SK-N-SH (cell line): ENCODE results near the gene KIF3B. TPM values are rescaled to one million over a fixed set of nuclear protein-coding genes. Genes with fewer than 3 reads are reported as not detected.
"Not testable (repeated sequence)": the region's sequence is repeated elsewhere in the genome, so short reads cannot be mapped to it uniquely, and the experiment has no call there.

Source experiments
- CTCF ChIA-PET: fragments of 300-600, 350-600 bp; formaldehyde crosslinking; extraction: SDS; loops from one replicate; lab custom pipeline; 2021; lab: Yijun Ruan, JAX
- POLR2A ChIA-PET: fragments of 350-600 bp; sonication (Branson Sonifier 250); formaldehyde crosslinking; extraction: SDS; loops from one replicate; lab custom pipeline; 2020; ENCODE audit warnings: antibody characterized with exemption, inconsistent platforms; lab: Yijun Ruan, JAX
- DNase-seq: peaks from one replicate; pipeline ENCODE4 v3.0.0; 2012
- H2AFZ ChIP-seq: fragments of 200-600 bp; sonication (generic); 2 replicates; pipeline ENCODE4 v1.8.1; 2016; ENCODE audit warnings: antibody characterized with exemption, mild to moderate bottlenecking, low read depth
- H3F3A ChIP-seq: fragments of 200-600 bp; sonication (generic); replicated peaks from 2 replicates; pipeline ENCODE3; 2016; ENCODE audit warnings: antibody characterized with exemption, mild to moderate bottlenecking; ENCODE audit not compliant: insufficient read depth
- H3K27ac ChIP-seq, 2 experiments: fragments of 200-500 bp in 1 of 2; fragments of 200-600 bp in 1 of 2; sonication (Bioruptor generic) in 1 of 2; sonication (generic), shearing (Covaris generic) in 1 of 2; 2 replicates each; pipeline versions ENCODE4 v1.5.1 to v1.6.1; 2014 to 2016; ENCODE audit warnings: low read depth in 2 of 2, inconsistent platforms in 1 of 2, low read length in 1 of 2, mild to moderate bottlenecking in 1 of 2, mixed read lengths in 1 of 2
- H3K27me3 ChIP-seq: fragments of 200-600 bp; sonication (generic), shearing (Covaris generic); 2 replicates; pipeline ENCODE4 v1.6.1; 2016; ENCODE audit warnings: mixed run types; ENCODE audit not compliant: insufficient read depth
- H3K36me3 ChIP-seq, 2 experiments: fragments of 200-500 bp in 1 of 2; fragments of 200-600 bp in 1 of 2; sonication (Bioruptor generic) in 1 of 2; sonication (generic) in 1 of 2; replicated peaks in 1 of 2; 2 replicates each; pipeline versions ENCODE3 to v1.5.1; 2014 to 2016; ENCODE audit warnings: low read length in 1 of 2, mild to moderate bottlenecking in 1 of 2; ENCODE audit not compliant: insufficient read depth in 2 of 2, control insufficient read depth in 1 of 2
- H3K4me1 ChIP-seq, 2 experiments: fragments of 200-500 bp in 1 of 2; fragments of 200-600 bp in 1 of 2; sonication (Bioruptor generic) in 1 of 2; sonication (generic), shearing (Covaris generic) in 1 of 2; 2 replicates each; pipeline versions ENCODE4 v1.5.1 to v1.6.1; 2014 to 2016; ENCODE audit warnings: low read depth in 1 of 2, low read length in 1 of 2, mixed run types in 1 of 2; ENCODE audit not compliant: insufficient read depth in 2 of 2, control insufficient read depth in 1 of 2
- H3K4me2 ChIP-seq: fragments of 200-600 bp; sonication (generic), shearing (Covaris generic); 2 replicates; pipeline ENCODE4 v1.6.1; 2017; ENCODE audit warnings: mixed run types
- H3K4me3 ChIP-seq, 2 experiments: fragments of 200-500 bp in 1 of 2; fragments of 200-600 bp in 1 of 2; sonication (Bioruptor generic) in 1 of 2; sonication (generic), shearing (Covaris generic) in 1 of 2; 2 replicates each; pipeline versions ENCODE4 v1.5.1 to v1.8.1; 2014 to 2016; ENCODE audit warnings: low read depth in 2 of 2, inconsistent platforms in 1 of 2, low read length in 1 of 2, mild to moderate bottlenecking in 1 of 2, mixed read lengths in 1 of 2, moderate library complexity in 1 of 2
- H3K79me2 ChIP-seq: fragments of 200-600 bp; sonication (generic); 2 replicates; pipeline ENCODE4 v1.8.1; 2017; ENCODE audit warnings: mild to moderate bottlenecking; ENCODE audit not compliant: insufficient read depth
- H3K9ac ChIP-seq: fragments of 200-600 bp; sonication (generic); 2 replicates; pipeline ENCODE4 v1.6.1; 2017; ENCODE audit warnings: mixed run types
- H3K9me2 ChIP-seq: fragments of 200-600 bp; sonication (generic); 2 replicates; pipeline ENCODE4 v1.6.1; 2017; ENCODE audit warnings: mixed run types
- H3K9me3 ChIP-seq: fragments of 200-600 bp; sonication (generic); 2 replicates; pipeline ENCODE4 v1.6.1; 2017; ENCODE audit warnings: mixed run types, mild to moderate bottlenecking, moderate library complexity
- H4K20me1 ChIP-seq: fragments of 200-600 bp; sonication (generic); 2 replicates; pipeline ENCODE4 v1.6.1; 2017; ENCODE audit warnings: mild to moderate bottlenecking, mixed run types; ENCODE audit not compliant: insufficient read depth
- EP300 ChIP-seq, 2 experiments: IDR thresholded peaks; 2 replicates each; pipeline versions ENCODE4 v1.4.0 to v1.6.1; 2012; ENCODE audit warnings: borderline replicate concordance in 1 of 2, low read depth in 1 of 2, low read length in 1 of 2
- EZH2phosphoT487 ChIP-seq: fragments of 200-600 bp; sonication (generic); IDR thresholded peaks from 2 replicates; pipeline ENCODE4 v1.6.1; 2017; ENCODE audit warnings: low read depth, mixed run types, mild to moderate bottlenecking, antibody characterized with exemption, moderate library complexity, borderline replicate concordance
- FOXJ3 ChIP-seq: sonication (generic); formaldehyde crosslinking; IDR thresholded peaks from 2 replicates; pipeline ENCODE4 v1.5.1; 2020; ENCODE audit warnings: mild to moderate bottlenecking, missing genetic modification reagents
- MEF2A ChIP-seq: IDR thresholded peaks from 2 replicates; pipeline ENCODE4 v1.4.0; 2012; ENCODE audit warnings: low read depth, borderline replicate concordance
- POLR2AphosphoS5 ChIP-seq: IDR thresholded peaks from 2 replicates; pipeline ENCODE4 v1.6.1; 2012; ENCODE audit warnings: low read depth, low read length
- RAD21 ChIP-seq: IDR thresholded peaks from 2 replicates; pipeline ENCODE4 v1.6.1; 2012; ENCODE audit warnings: mild to moderate bottlenecking, low read length
- TEAD4 ChIP-seq: IDR thresholded peaks from 2 replicates; pipeline ENCODE4 v1.4.0; 2012; ENCODE audit warnings: mild to moderate bottlenecking, borderline replicate concordance; ENCODE audit not compliant: insufficient read depth
- YY1 ChIP-seq: IDR thresholded peaks from 2 replicates; pipeline ENCODE4 v1.4.0; 2012; ENCODE audit warnings: low read depth, mild to moderate bottlenecking
- WGBS: methylation state at CpG from one replicate; pipeline ENCODE4 v1.1.6; 2017; ENCODE audit warnings: low lambda C conversion rate; 5-methylcytosine and 5-hydroxymethylcytosine counted together
- polyA plus RNA-seq, 3 experiments: library from polyadenylated mRNA; depleted of rRNA; stranded (reverse); fragments of >200 nt; gene quantifications; 2 replicates each; pipeline ENCODE4 v1.2.3, GENCODE V29; 2012
- TF ChIP-seq, protein P1 (sequence below): fragments of 200-600 bp; sonication (generic); IDR thresholded peaks from 2 replicates; pipeline ENCODE4 v1.6.1; 2017; ENCODE audit warnings: antibody characterized with exemption, mild to moderate bottlenecking, moderate library complexity
- TF ChIP-seq, protein P2 (sequence below): IDR thresholded peaks from 2 replicates; pipeline ENCODE4 v1.6.1; 2012; ENCODE audit warnings: mild to moderate bottlenecking, low read depth, low read length, moderate library complexity
- TF ChIP-seq, protein P3 (sequence below): IDR thresholded peaks from 2 replicates; pipeline ENCODE4; 2012
- TF ChIP-seq, protein P4 (sequence below): fragments of 150-350 bp; IDR thresholded peaks from 2 replicates; pipeline ENCODE4 v1.6.1; 2017; ENCODE audit warnings: antibody characterized with exemption, low read length, low read depth, borderline replicate concordance

The KIF3B gene
- polyA plus RNA-seq, 1 of the 3 experiments (the other 2 are of a cell fraction): 18.6 TPM

DNA sequence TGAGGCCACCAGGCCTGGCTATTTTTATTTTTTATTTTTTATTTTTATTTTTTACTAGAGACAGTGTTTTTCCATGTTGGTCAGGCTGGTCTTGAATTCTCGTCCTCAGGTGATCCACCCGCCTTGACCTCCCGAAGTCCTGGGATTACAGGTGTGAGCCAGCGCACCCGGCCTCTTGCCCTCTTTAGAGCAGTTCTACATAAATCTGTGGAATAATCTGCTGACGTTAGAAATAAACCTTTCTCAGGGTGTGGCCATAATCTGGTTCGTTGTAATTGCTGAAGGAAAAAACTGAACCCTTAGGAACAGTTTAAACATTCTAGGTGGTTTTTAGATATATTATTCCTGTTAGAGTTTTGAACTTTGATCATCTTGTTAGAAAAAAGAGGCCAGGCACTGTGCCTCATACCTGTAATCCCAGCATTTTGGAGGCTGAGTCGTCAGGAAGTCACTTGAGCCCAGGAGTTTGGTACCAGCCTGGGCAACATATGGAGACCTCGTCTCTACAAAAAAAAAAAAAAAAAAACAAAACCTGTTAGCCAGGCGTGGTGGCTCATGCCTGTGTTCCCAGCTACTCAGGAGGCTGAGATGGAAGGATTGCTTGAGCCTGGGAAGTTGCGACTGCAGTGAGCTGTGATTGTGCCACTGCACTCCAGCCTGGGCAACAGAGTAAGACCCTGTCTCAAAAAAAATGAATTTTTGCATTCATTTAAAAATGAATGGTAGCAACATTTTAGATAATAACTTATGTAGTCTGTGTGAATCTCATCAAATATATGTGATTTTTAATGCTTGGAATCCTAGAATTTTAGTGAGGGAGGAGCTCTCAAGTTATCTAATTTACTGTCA is 104.9 kb downstream of the KIF3B start:
- Histone ChIP-seq H3K4me3 (no peak overlapping the region), H4K20me1 (peaks cover 55% of the 10 kb centered on the region), H3K9ac (no peak overlapping the region), H3K4me2 (no peak overlapping the region), H3F3A (no peaks in the 10 kb centered on the region), H3K36me3 (peaks cover 5% of the 10 kb centered on the region in 2 experiments), H3K27ac (no peak overlapping the region), H3K79me2 (peaks cover 95% of the 10 kb centered on the region), H3K4me1 (peaks cover 6 to 12% of the 10 kb centered on the region in 2 experiments; a peak in 2 of 4 replicates)
- POLR2A ChIA-PET: interaction anchor here (1.2 kb wide), 1 partner anchor 9 kb away, joined by 3 read pairs; no protein-coding TSS in a partner anchor
- CTCF ChIA-PET: no interaction called here
- WGBS: 89% methylated on average over 11 of the region's 11 CpGs
- DNase-seq: no peak
- TF ChIP-seq EP300 (IDR thresholded peaks at IDR 0.05; ENCODE audit: borderline replicate concordance in 1 of 2, low read depth in 1 of 2, low read length in 1 of 2): no peak
- TF ChIP-seq, protein P1, sequence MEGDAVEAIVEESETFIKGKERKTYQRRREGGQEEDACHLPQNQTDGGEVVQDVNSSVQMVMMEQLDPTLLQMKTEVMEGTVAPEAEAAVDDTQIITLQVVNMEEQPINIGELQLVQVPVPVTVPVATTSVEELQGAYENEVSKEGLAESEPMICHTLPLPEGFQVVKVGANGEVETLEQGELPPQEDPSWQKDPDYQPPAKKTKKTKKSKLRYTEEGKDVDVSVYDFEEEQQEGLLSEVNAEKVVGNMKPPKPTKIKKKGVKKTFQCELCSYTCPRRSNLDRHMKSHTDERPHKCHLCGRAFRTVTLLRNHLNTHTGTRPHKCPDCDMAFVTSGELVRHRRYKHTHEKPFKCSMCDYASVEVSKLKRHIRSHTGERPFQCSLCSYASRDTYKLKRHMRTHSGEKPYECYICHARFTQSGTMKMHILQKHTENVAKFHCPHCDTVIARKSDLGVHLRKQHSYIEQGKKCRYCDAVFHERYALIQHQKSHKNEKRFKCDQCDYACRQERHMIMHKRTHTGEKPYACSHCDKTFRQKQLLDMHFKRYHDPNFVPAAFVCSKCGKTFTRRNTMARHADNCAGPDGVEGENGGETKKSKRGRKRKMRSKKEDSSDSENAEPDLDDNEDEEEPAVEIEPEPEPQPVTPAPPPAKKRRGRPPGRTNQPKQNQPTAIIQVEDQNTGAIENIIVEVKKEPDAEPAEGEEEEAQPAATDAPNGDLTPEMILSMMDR: no peak
- no peak for TF ChIP-seq TEAD4
- TF ChIP-seq, protein P2, sequence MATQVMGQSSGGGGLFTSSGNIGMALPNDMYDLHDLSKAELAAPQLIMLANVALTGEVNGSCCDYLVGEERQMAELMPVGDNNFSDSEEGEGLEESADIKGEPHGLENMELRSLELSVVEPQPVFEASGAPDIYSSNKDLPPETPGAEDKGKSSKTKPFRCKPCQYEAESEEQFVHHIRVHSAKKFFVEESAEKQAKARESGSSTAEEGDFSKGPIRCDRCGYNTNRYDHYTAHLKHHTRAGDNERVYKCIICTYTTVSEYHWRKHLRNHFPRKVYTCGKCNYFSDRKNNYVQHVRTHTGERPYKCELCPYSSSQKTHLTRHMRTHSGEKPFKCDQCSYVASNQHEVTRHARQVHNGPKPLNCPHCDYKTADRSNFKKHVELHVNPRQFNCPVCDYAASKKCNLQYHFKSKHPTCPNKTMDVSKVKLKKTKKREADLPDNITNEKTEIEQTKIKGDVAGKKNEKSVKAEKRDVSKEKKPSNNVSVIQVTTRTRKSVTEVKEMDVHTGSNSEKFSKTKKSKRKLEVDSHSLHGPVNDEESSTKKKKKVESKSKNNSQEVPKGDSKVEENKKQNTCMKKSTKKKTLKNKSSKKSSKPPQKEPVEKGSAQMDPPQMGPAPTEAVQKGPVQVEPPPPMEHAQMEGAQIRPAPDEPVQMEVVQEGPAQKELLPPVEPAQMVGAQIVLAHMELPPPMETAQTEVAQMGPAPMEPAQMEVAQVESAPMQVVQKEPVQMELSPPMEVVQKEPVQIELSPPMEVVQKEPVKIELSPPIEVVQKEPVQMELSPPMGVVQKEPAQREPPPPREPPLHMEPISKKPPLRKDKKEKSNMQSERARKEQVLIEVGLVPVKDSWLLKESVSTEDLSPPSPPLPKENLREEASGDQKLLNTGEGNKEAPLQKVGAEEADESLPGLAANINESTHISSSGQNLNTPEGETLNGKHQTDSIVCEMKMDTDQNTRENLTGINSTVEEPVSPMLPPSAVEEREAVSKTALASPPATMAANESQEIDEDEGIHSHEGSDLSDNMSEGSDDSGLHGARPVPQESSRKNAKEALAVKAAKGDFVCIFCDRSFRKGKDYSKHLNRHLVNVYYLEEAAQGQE: no peak
- TF ChIP-seq, protein P3, sequence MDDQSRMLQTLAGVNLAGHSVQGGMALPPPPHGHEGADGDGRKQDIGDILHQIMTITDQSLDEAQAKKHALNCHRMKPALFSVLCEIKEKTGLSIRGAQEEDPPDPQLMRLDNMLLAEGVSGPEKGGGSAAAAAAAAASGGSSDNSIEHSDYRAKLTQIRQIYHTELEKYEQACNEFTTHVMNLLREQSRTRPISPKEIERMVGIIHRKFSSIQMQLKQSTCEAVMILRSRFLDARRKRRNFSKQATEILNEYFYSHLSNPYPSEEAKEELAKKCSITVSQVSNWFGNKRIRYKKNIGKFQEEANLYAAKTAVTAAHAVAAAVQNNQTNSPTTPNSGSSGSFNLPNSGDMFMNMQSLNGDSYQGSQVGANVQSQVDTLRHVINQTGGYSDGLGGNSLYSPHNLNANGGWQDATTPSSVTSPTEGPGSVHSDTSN: no peak
- no peak for TF ChIP-seq POLR2AphosphoS5
- TF ChIP-seq, protein P4, sequence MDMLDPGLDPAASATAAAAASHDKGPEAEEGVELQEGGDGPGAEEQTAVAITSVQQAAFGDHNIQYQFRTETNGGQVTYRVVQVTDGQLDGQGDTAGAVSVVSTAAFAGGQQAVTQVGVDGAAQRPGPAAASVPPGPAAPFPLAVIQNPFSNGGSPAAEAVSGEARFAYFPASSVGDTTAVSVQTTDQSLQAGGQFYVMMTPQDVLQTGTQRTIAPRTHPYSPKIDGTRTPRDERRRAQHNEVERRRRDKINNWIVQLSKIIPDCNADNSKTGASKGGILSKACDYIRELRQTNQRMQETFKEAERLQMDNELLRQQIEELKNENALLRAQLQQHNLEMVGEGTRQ: no peak
- no peak for TF ChIP-seq RAD21
- no peak for TF ChIP-seq YY1
- TF ChIP-seq FOXJ3 (CRISPR knock-in tag): no peak
- no peak for TF ChIP-seq EZH2phosphoT487
- TF ChIP-seq MEF2A: no peak
- TF ChIP-seq, all 33 proteins: peak for 0
- no peaks in the 10 kb centered on the region for H3K9me2 ChIP-seq
- no peaks in the 10 kb centered on the region for H3K9me3 ChIP-seq
- no peak overlapping the region for H2AFZ ChIP-seq
- no peaks in the 10 kb centered on the region for H3K27me3 ChIP-seq

DNA sequence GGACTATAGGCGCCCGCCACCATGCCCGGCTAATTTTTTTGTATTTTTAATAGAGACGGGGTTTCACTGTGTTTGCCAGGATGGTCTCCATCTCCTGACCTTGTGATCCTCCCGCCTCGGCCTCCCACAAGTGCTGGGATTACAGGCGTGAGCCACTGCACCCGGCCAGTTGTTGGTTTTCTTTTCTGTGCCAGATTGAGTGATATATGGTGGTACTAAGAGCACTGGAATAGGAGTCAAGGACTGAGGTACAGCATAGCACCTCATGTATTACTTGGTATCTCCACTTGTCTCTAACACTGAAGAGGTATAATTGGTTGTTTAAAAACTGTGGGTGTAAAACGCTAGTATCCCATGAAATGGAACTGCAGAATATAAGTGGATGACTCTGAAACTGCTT is 106.0 kb downstream of the KIF3B start:
- WGBS: 93% methylated on average over 9 of the region's 9 CpGs
- H3K9ac ChIP-seq, H3K4me3 ChIP-seq: not testable (repeated sequence)

More for the DNA sequence above, 106.0 kb downstream of the KIF3B start:
- POLR2A ChIA-PET, H3K27ac ChIP-seq, H2AFZ ChIP-seq, H3K36me3 ChIP-seq, H3K4me2 ChIP-seq, H3F3A ChIP-seq, H3K9me2 ChIP-seq, CTCF ChIA-PET, DNase-seq, H3K9me3 ChIP-seq, H3K27me3 ChIP-seq: not testable (repeated sequence)
- Histone ChIP-seq H3K4me1 (peaks cover 6 to 12% of the 10 kb centered on the region in 2 experiments; a peak in 2 of 4 replicates), H3K79me2 (peaks cover 95% of the 10 kb centered on the region), H4K20me1 (peaks cover 56% of the 10 kb centered on the region)
